Measurements from ENCODE around the gene UCHL1. TPM values are rescaled to one million over a fixed set of nuclear protein-coding genes. Genes with fewer than 3 reads are reported as not detected.
A peak's percentile ranks its signal among the peaks of the same experiment; 100 is the strongest.

Gene UCHL1
- total and polyA plus RNA-seq, 10 of the 15 experiments (the other 5 are each of a cell fraction or from before 2014, with no cell fraction given) = 0.29 to 178 (median 125) TPM

- TF ChIP-seq ZBTB33 (IDR thresholded peaks at IDR 0.05) = no peak
- TF ChIP-seq DPF2 (IDR thresholded peaks at IDR 0.05) = 0 out of 2 replicates have a peak, but pooled peaks have one; percentile 56
- TF ChIP-seq SIX5 (IDR thresholded peaks at IDR 0.05; ENCODE audit: low read depth, low read length, severe bottlenecking) = no peak
- no peak for TF ChIP-seq TBL1XR1 (IDR thresholded peaks at IDR 0.05; ENCODE audit: low read depth, low read length)
- no peak for TF ChIP-seq STAT1 (conservative IDR thresholded peaks at IDR 0.05)
- no peak for TF ChIP-seq BCL3 (IDR thresholded peaks at IDR 0.05; ENCODE audit: borderline replicate concordance, insufficient read depth, low read depth, low read length, poor library complexity, severe bottlenecking)
- no peak for TF ChIP-seq RBBP5 (conservative IDR thresholded peaks at IDR 0.05)
- TF ChIP-seq ZBTB4 (CRISPR knock-in tag; IDR thresholded peaks at IDR 0.05) = no peak
- no peak for TF ChIP-seq SMAD1 (IDR thresholded peaks at IDR 0.05; ENCODE audit: low read depth, partially characterized antibody)
- peak; percentile 56 to 86 (median 77) for TF ChIP-seq CTCF (IDR thresholded peaks at IDR 0.05 in 2 of 3, conservative IDR thresholded peaks at IDR 0.05 in 1 of 3; ENCODE audit: control insufficient read depth in 2 of 3, extremely low read depth in 1 of 3, insufficient read depth in 1 of 3, low read depth in 3 of 3, low read length in 3 of 3)
- no peak for TF ChIP-seq RAD51 (IDR thresholded peaks at IDR 0.05)
- peak; percentile 85 for TF ChIP-seq SP1 (IDR thresholded peaks at IDR 0.05; ENCODE audit: low read depth, low read length)
- no peak for TF ChIP-seq EGR1 (IDR thresholded peaks at IDR 0.05; ENCODE audit: borderline replicate concordance in 1 of 2, low read depth in 2 of 2, low read length in 2 of 2)
- TF ChIP-seq MAX (IDR thresholded peaks at IDR 0.05; ENCODE audit: low read depth, low read length) = no peak
- 0 out of 2 replicates have a peak, but pooled peaks have one; percentile 32 for TF ChIP-seq CREM (IDR thresholded peaks at IDR 0.05; ENCODE audit: low read depth)
- no peak for TF ChIP-seq WRNIP1 (IDR thresholded peaks at IDR 0.05; ENCODE audit: borderline replicate concordance, low read depth, low read length)
- no peak for TF ChIP-seq BMI1 (IDR thresholded peaks at IDR 0.05; ENCODE audit: borderline replicate concordance)
- TF ChIP-seq ZNF384 (IDR thresholded peaks at IDR 0.05; ENCODE audit: borderline replicate concordance, low read depth, low read length) = no peak
- no peak for TF ChIP-seq ELK1 (IDR thresholded peaks at IDR 0.05; ENCODE audit: low read depth, low read length)
- no peak for TF ChIP-seq HDGF (IDR thresholded peaks at IDR 0.05)
Measured at GRCh38 chr4:41214136-41214824, 42.4 kb upstream of the UCHL1 start, which contains the start of gene APBB2 (continued).

All from GM12878 (cell line).